ENCODE results near the gene HBM.

DNA sequence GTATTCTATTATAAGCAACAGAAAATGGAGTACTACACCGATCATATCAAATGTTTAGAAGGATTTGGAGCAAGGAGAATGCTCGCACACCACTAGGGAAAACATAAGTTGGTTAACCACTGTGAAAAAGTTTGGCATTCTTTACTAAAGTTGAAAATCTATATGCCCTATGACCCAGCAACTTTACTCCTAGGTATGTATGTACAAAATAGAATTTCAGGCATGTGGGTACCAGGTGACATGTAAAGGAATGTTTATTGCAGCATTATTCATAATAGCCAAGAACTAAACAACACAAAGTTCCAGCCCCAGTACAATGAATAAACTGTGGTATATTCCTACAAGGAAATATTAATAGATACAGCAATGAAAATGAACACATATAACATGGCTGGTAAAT is 19.1 kb upstream of the HBM start:
- TF ChIP-seq, protein P1, sequence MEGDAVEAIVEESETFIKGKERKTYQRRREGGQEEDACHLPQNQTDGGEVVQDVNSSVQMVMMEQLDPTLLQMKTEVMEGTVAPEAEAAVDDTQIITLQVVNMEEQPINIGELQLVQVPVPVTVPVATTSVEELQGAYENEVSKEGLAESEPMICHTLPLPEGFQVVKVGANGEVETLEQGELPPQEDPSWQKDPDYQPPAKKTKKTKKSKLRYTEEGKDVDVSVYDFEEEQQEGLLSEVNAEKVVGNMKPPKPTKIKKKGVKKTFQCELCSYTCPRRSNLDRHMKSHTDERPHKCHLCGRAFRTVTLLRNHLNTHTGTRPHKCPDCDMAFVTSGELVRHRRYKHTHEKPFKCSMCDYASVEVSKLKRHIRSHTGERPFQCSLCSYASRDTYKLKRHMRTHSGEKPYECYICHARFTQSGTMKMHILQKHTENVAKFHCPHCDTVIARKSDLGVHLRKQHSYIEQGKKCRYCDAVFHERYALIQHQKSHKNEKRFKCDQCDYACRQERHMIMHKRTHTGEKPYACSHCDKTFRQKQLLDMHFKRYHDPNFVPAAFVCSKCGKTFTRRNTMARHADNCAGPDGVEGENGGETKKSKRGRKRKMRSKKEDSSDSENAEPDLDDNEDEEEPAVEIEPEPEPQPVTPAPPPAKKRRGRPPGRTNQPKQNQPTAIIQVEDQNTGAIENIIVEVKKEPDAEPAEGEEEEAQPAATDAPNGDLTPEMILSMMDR (optimal IDR thresholded peaks at IDR 0.05 in 1 of 3, IDR thresholded peaks at IDR 0.05 in 1 of 3, conservative IDR thresholded peaks at IDR 0.05 in 1 of 3; ENCODE audit: extremely low read depth in 1 of 3, insufficient read depth in 2 of 3, low read length in 3 of 3), result no peak
- no peak for TF ChIP-seq EZH2 (IDR thresholded peaks at IDR 0.05; ENCODE audit: low read length)

Data from keratinocyte (primary cell).